Islet of Langerhans (tissue), 1 donor: ENCODE data around the gene ITIH4.

Experiments
- FAIRE-seq: peaks from one replicate; lab custom pipeline; 2011; peaks lifted over from hg19 to GRCh38; lab: Jason Lieb, UNC

The ITIH4 gene

DNA sequence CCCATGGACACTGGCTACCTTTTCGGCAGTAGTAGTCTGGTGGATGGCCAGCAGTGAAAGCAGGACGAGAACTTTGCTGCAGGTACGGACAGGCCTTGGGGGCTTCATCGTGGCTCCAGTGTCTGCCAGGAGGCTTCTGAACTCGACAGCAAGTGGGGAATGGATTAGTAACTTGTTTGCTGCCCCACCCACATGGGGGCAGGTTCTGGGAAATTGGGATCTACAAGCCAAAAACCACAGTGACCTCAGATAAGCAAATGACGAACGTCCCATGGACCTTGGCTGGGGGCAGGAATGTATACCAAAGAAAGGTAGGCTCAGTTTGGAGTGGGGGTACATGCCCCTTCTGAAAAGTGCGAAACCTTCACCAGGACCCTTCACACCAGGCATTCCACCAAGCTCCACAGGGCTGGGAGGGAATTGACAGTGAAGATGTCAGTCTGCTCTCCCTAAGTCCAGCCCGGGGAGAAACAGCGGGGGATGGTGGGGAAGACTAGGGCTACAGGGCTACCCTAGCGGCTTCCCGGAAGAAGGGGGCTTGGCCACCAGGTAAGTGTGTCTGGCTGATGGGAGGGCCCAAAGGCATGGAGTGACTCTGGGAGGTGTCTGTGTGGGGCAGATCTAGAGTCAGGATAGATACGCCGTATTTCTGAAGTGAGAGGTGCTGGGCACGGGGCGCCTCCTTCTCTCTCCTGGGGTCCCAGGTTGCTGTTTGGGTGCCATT, at the start of gene ITIH4:
TSS of gene ITIH4 (minus strand) at position 138 of the 724 bp plus-strand sequence. CDS start at position 108, 30 bp downstream.
- no peak for FAIRE-seq

DNA sequence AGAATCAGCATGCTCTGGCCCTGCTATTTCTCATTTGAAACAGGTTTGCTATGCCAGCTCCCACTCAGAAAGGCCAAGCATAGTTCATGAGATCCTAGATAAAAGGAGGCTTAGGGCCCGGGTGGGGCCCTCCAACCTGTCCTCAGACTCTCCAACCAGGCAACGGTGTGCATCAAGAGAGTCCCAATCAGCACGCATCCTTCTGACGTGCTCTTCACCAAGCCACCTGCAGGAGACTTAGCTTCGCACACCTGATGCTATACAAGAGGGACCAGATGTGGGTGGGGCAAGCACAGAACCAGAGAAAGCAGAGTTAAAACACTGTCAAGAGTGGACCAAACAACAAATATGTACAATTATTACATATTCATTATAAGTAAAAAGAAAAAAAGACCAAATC, 49.6 kb upstream of the ITIH4 start:
- FAIRE-seq = no peak

DNA sequence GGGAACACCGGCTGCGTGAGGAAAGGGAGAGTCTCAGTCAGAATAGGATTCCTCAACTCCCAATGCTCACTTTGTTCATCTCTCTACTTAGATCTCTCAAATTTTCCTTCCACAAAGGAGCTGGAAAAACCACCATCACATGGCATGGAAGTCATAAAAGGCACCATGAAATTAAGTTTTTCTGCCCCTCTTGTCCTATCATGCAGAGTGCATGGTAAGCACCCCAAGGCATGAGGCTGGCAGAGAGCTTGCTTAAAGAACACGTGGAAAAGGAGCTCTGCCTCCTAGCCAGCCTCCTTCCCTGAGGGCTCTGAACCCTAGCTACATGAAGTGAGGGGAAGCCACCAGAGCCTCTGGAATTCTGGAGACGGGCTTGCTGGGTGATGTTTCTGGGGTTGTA, 49.1 kb upstream of the ITIH4 start:
- no peak for FAIRE-seq

DNA sequence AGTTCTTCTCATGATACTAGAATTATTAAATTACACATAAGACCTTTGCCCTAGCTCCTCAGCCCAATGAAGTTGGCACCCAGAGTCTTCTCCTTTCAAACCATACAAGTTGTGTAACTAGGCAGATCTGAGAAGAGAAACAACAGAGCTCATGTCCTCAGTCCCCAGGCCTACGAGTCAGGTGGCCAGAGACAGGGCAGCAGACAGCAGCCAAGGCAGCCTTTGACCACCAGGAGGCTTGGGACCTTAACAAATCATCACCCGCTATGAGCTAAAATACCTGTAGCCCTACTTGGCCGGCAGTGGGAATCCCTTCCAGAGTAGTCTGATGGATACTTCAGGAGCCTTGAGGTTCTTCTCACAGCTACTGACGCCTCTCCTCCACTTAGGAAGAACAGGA, 48.6 kb upstream of the ITIH4 start:
- no peak for FAIRE-seq

DNA sequence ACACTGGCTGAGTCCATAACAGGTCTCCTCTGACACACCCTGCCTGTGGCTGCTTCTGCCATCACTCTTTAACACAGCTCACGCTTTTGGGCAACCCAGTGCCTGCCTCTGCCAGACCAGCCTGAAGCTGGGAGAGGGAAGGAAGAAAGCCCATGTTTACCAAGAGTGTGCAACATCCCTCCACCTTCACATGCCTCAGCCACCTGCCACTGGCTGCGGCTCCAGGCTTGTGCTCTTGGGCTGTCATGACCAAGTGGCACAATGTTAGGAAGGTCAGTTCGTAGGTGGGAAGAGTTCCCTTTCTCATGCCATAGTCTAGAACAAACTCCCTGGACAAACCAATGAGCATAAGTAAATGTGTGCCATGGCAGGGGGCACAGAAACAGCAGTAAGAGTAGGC, 46.6 kb upstream of the ITIH4 start:
- FAIRE-seq = no peak

DNA sequence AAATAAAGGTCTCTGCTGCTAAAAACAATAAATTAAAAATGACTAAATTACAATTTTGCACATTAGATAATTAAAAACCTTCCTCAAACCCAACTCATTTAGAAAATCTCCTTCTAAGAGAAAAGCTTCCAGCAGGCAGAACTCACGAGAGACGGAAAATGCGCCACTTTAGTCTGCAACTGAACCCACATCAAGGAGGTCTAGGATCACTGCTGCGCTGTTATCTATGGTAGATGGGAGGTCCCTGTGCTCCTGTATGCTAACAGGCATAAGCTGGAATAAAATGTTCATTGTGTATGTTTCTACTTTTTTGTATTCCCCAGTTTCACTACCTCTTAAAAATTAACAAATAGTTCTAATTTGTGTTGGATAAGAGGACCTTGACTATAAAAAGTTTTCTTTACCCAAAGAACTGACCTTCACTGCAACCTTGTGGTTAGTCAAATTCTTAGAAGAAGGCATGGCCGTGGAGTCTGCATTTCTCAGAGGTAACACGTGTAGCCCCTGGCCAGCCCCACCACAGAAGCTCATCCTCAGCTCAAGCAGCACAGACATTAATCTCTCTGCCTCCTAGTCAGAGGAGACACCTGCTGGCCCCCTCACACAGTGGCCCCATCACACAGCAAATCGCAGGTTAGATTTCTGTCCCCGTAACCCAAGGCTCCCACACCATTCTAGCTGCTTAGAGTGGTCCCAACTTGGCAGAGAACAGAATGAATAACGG, 44.6 kb upstream of the ITIH4 start:
- no peak for FAIRE-seq

DNA sequence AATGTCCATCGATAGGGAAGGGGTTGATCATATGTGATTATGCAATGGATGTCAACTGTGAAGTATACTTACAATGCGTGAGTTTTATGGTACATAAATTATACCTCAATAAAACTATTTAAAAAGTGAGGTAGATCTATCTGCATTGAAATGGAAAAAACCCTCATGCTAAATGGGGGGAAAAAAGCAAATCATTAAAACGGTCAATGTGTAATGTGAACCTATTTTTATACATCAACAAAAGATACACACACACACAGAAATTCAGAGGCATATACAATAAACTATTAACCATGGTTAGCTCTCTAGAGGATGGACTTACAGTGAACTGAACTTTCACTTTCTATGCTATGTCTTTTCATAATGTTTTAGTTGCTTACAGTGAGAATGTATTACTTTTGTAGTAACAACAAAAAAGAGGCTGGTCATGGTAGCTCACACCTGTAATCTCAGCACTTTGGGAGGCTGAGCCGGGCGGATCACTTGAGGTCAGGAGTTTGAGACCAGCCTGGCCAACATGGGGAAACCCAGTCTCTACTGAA, 43.8 kb upstream of the ITIH4 start:
- no peak for FAIRE-seq

DNA sequence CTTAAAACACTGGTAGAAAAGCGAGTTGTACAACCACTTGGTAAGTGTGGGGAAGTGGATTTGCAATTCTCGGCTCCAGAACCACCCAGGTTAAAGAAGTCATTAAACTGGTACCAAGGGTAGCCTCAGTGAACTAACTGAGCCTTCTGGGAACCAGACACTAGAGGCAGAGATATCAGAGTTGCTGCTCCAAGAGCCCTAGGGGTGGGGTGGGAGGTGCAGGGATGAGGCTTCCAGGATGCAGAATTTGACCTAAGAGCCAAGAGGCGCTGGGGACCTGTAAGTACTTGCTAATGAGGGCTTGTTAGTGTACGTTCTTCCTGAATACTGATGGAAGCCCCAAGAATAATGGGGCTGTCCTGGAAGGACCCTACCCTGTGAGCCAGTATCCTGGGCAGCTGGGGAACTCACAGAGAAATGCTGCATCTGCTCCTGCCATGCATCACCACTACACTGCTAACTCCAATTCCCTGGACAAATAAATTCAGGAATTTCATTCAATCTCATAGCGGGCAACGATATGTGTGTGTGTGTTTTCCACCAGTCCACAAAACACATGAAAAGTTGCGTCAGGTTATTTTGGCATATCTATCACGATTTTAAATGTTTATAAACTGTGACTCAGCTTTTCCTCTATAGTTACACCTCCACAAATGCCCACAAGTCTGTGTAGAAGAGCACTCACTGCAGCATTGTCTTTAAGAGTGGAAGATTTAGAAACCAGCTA, 43.1 kb upstream of the ITIH4 start:
- no peak for FAIRE-seq

DNA sequence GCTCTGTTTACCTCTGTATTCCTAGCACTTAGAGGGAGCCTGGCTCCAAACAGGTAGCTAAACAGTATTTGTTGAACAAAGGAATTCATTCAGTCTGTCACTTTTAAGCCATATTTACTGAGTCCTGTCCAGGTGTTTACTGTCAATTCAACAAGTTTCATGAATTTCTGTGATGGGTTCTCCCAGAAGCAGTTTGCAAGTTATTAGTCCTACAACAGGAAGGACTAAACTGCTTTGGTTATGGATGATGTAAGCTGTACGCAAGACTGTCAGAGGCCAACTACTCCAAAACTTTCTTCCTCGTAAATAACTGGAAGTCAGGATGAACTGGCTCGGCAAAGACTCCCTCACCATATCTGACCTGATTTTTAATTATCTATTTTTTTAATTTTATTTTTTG, 41.8 kb upstream of the ITIH4 start:
- FAIRE-seq = no peak

DNA sequence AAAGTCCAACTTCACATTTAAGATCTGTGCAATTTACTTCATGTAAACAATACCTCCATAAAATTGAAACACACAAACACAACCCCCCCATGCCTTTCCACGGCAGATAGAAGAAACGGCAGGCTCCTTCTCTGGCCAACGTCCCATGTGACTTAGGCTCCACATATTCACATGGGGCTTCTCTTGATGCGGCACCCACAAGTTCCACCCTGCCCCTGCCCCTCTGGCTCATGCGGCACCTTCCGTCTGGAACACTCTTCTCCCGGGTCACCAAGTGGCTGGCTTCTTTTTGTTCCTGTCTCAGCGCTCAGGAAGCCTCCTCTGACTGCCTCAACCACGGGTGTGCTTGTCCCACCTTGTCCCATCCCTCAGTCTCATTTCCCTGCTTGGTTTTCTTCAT, 41.3 kb upstream of the ITIH4 start:
- FAIRE-seq = no peak

DNA sequence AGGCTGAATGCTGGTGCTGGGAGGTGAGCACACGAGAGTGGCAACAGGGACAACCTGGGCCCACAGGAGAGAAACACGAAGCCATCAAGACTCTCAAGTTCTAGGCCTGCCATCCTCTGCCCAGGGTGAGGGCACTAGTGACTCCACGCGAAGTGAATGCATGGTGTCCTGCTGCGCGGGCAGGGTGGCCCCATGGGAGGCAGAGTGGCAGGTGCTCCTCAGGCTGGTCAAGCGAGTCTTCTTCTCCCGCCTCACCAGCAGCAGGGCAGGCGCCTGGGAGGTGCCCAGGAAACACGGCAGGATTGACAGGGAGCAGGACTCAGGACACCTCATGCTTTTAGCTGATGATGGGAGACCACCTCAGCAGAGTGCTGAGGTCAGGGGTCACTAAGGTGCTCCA, 40.0 kb upstream of the ITIH4 start:
- FAIRE-seq = no peak

DNA sequence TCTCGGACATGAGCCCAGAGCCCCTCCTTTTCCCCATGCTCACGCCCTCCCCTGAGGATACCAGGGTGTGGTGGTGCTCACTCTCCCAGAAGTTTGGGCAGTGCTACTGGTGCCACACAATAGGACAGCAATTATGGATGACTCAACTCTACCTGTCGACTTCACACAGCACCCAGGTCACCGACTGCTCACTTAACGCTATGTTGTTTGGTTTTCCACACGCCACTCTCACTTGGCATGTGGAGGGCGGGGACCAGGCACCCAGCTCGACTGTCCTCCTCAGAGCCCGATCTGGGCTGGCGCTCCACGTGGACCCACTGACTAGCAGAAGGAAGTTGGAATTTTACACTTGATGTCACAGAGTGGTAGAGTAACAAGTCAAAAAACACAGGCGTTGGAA, 36.0 kb upstream of the ITIH4 start:
- FAIRE-seq = no peak

DNA sequence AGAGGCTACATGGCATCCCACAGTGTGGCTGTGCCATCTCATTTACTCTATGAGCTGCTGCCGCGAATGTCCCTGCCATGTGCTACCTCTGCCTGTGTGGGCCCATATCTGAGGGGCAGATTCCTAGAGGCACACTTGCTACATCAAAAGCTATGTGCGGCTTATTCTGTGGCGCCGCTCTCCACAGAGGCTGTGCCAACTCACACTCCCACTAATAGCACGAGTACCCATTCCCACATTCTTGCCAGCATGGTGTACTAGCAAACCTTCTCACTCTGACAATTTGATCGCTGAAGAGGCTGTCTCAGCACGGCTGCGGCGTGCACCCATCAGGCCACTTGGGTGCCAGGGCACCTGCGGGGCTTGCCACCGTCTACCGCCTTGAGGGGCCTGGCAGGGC, 35.5 kb upstream of the ITIH4 start:
- FAIRE-seq = no peak

DNA sequence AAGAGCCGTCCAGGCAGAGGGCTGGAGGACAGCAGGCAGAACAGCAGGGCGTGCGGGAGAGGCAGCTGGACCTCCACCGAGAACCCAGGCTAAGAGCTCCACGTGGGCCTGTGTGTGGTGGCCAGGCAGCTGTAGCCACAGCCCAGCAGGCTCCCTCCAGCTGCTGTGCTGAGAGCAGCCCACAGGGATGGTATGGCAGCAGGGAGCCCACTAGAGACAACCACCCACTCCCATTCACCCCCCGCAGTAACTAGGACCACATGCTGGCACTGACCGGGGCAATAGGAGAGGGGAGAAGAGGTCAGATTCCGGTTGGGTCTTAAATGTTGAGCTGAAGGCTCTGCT, 29.9 kb upstream of the ITIH4 start:
- no peak for FAIRE-seq

DNA sequence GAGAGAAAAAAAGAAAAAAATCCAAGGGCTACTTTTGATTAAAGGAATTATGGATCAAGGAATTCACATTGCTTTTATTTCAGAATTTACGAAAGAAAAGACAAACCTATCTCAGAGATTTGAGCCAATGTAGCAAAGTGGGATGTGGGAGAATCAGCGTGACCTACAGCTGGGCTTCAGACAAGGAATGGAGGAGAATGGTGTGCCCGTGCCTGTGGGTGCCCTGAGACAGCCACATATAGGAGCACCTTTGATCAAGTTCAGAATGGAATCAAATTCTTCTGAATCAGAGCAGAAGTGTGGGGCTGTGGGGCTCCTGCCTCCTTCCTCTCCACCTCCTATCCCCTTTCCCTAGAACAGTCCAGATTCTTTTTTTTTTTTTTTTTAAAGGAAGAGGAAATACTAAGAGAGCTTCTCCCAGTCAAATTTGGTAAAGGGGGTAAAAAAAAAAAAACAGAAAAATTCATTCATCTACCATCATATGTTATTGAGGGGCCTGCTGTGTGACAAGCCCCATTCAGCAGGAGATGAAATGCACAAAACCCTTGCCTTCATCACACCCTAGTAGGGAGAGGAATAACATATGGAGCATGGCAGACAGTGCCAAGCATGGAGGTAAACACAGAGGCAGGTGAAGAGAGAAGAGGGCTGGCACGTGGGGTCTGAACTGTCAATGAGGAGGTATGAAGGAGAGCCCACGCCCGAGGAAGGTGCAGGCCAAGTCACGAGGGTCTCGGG, 29.4 kb upstream of the ITIH4 start:
- no peak for FAIRE-seq

DNA sequence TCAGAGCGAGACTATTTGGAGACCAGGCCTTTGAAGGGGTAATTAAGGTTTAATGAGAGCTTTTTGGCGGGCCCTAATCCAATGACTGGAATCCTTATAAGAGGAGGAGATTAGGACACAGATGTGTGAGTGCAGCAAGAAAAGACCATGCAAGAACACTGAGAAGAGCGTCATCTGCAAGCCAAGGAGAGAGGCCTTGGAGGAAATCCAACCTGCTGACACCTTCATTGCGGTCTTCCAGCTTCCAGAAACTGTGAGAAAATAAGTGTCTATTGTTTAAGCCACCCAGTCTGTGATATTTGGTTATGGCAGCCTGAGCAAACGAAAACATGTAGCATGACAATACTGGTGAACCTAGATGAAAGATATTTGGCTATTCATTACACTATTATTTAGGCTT, 27.4 kb upstream of the ITIH4 start:
- no peak for FAIRE-seq

DNA sequence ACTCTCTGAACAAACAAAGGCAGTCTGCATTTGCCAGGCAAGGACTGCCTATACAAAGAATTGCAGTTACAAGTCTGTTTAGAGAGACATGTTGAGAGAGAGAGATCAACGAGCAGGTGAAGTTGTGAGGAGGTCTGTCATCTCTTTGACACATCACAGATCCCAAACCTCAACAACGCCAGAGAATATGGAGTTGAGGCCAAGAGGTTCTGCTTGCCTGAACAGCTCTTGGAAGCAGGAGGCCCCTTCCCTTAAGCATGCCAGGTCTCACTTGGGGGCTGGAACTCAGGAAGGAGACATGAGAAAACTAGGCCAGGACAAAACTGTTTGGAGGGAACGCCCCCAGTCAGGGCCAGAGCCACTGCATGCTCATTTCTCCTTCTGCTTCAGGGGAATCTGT, 26.7 kb upstream of the ITIH4 start:
- FAIRE-seq = no peak

DNA sequence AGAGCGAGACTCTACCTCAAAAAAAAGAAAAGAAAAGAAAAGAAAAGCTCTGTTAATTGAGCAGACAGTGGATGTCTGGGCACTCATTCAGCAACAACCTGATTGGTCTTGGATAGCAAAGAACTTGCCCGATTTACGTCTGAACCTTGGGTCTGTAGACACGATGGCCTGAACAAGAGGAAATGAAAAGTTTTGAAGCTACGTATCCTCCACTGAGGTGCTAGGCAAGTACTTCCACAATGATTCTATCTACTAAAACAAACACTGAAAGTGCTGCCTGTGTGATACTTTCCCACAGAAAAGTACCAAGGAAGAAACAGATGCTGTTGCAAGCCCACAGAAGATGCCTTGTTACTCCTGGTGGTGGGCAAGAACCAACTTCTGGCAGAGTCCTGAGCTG, 26.2 kb upstream of the ITIH4 start:
- FAIRE-seq = no peak

DNA sequence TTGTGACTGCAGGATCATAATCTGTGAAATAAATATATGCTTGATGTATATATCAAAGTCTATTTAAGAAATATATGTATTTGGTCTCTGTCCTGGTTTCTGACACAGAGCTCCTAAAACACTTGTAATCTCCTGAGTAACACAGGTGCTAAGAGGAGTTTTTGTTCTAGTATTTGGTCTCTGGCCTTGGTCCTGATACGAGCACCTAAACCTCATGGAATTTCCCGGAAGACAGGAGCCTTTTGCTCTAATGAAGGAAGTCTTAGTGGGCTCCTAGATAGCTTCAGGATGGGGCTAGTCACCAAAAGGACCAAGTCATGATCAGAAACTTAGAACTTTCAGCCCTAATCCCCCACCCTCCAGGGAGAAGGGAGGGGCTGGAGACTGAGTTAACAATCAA, 23.5 kb upstream of the ITIH4 start:
- no peak for FAIRE-seq

DNA sequence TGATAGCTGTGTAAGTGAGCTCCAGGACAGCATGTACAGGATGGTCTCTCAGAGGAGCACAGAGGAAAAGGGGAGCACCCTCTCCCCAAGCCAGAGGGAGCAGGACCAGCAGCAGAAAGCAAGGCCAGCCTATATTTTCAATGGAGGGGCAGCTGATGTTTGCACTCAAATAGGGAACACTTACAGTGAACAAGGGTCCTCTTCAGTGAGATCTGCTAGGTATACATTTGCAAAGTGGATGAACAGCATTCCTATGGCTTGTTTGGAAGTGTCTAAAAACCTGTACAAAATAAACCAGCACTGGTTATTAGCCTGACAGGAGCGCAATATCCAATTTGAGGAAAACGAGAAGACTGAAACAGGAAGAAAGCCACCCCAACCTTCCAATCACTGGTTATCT, 21.9 kb upstream of the ITIH4 start:
- FAIRE-seq = no peak

DNA sequence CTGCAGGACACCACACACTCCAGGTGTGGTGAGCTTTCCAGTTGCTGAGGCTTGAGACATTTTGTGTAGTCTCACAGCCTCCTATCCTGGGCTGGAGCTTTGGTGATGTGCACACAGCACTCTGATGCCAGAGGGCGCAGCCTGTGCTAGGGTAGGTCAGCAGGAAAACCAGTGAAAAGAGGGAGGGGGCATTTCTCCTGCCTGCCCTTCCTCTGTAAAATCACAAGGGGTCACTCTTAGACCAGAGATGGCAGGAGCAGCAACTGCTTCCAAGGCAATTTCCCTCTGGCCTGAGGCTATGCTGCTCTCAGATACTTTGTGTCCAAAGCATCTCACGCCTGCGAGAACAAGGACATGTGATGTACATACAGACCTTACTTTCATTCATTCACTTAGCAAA, 20.9 kb upstream of the ITIH4 start:
- FAIRE-seq = no peak

DNA sequence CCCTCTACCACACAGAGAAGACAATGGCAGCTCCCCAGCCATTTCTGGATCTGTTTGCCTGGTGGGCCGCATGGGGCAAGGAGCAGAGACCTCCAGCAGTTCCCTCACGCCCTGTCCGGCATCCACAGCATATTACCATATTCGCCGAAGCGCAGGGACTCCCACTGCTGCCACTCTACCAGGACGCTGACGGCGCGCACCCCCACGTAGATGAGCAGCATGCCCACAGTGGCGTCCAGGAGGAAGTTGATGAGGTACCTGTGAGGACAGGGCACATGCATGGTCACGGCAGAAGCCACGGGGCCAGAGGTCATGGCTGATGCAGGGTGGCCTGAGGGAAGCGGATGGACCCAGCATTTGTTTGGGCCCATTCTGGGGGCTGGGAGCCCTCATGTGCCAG, 19.2 kb upstream of the ITIH4 start:
- FAIRE-seq = no peak

DNA sequence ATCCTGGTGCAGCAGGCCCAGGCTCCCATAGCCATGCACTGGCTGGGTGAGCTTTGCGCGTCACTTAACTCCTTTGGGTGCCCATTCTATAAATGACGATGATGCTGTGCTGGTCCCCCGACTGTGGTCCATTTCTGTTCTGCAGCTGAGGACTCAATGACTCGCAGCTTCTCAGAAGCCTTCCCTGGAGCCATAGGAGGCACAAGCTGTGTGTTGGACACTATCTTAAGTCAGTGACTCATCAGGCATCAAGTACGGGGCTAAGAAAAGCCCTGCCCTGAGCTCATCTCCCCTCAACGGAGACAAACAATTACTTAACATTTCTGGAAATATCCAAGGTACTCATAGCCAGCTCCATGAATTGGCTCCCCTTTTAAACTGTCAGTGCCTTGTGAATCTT, 18.1 kb upstream of the ITIH4 start:
- no peak for FAIRE-seq
